GM19351 (cell line): ENCODE results near the gene DHRS3.

Experiments
- ATAC-seq: cut with Tn5 transposase; IDR thresholded peaks from one replicate; pipeline ENCODE4 v1.9.1; 2021; ENCODE audit warnings: mild to moderate bottlenecking, moderate library complexity; ENCODE audit not compliant: unreplicated experiment

DHRS3 gene

GRCh38 chr1:12521096-12521495 lies 96.9 kb downstream of the DHRS3 start:
- ATAC-seq, result no peak

DNA sequence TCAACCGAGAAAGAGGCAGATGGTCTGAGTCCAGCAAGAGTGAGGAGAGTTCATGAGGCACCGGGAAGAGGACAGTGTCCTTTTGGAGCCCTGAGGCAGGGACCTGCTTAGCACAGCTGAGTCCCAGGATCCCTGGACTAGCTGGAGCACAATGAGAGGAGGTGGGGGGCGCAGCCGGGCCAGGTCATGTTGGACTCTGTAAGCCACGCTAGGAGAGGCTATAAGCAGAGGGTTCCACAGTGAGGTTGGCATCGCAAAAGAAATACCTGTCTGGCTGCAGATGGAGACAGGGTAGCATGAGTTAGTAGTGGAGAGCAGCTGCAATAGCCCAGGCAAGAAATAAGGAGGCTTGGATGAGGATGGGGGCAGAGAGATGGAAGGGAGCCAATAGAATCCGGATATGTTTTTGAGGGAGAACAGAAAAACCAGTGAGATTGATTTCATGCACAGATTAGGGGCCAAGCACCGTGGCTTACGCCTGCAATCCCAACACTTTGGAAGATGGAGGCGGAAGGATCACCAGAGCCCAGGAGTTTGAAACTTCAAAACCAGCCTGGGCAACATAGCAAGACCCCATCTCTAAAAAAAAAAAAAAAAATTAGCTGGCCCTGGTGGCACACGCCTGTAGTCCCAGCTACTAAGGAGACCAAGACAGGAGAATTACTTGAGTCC lies 98.2 kb downstream of the DHRS3 start:
- no peak for ATAC-seq

DNA sequence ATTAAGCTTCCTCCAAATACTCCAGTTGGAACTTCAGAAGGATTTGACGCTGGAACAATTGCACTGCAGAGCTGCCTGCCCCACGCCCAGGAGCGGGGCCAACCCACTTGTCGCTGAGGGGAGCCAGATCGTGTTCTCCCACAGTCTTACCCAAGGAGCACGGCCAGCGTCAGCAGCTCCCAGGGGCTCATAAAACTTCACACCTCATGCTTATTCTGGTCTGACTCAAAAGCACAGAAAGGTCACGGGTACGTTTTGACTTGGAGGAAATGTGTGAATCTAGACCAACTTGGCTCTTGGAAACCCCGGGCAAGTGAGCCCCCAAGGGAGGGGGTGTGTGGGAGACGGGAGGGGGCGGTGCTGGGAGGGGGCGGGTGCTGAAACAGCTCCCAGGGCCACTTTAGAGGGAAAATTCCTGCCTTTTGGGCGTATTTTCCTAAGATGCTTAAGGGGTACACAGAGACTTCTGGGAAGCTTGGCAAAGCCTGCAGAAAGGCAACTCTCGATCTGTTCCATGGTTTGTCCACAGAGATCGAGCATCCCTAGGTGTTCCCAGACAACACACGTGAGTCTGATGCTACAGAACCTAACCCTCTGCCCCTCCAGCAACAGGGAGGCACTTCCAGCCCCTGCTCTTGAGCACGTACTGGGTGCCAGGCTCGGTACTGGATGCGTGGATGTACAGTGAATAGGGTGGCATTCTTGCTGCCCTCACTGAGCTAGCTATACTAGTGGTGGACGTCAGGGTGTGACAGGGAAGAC lies 98.9 kb downstream of the DHRS3 start:
- no peak for ATAC-seq
